Measurements from ENCODE around the gene SYNPO2. TPM values are rescaled to one million over a fixed set of nuclear protein-coding genes. Genes with fewer than 3 reads are reported as not detected.

Gene SYNPO2
- total RNA-seq, 1 donor from 2014 or later: 2.9 TPM

DNA sequence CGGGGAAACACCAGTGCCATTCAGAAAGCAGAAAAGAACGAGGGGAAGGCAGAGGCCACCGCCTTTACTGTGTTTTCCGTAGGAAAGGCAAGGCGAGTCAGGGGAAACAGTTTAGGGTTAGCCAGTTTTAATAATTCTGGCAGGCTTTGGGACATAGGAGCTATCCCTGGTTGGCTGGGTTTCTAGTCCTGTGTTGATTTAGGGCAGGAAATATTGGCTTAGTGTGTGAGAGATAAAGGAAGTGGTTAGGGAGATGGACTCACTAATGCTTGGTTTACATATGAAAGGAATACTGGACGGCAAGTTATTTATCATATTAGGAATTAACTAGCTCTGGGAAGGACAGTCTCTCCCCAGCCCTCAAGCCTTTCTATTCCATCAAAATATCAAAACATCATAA is 53.1 kb downstream of the SYNPO2 start:
- no peak for DNase-seq
- H3K36me3 Mint-ChIP-seq (ENCODE audit: unreplicated experiment): no peaks in the 10 kb centered on the region
- H3K27me3 Mint-ChIP-seq (ENCODE audit: unreplicated experiment): no peaks in the 10 kb centered on the region
- no peak overlapping the region for H3K27ac Mint-ChIP-seq (ENCODE audit: unreplicated experiment)
- H3K4me3 Mint-ChIP-seq (ENCODE audit: unreplicated experiment): no peak overlapping the region
- peaks cover 6% of the 10 kb centered on the region for H3K4me1 Mint-ChIP-seq (ENCODE audit: low read depth, unreplicated experiment)
- no peaks in the 10 kb centered on the region for H3K9me3 Mint-ChIP-seq (ENCODE audit: unreplicated experiment)
- TF ChIP-seq, protein P1, sequence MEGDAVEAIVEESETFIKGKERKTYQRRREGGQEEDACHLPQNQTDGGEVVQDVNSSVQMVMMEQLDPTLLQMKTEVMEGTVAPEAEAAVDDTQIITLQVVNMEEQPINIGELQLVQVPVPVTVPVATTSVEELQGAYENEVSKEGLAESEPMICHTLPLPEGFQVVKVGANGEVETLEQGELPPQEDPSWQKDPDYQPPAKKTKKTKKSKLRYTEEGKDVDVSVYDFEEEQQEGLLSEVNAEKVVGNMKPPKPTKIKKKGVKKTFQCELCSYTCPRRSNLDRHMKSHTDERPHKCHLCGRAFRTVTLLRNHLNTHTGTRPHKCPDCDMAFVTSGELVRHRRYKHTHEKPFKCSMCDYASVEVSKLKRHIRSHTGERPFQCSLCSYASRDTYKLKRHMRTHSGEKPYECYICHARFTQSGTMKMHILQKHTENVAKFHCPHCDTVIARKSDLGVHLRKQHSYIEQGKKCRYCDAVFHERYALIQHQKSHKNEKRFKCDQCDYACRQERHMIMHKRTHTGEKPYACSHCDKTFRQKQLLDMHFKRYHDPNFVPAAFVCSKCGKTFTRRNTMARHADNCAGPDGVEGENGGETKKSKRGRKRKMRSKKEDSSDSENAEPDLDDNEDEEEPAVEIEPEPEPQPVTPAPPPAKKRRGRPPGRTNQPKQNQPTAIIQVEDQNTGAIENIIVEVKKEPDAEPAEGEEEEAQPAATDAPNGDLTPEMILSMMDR (IDR thresholded peaks at IDR 0.05; ENCODE audit: partially characterized antibody, unreplicated experiment): no peak

DNA sequence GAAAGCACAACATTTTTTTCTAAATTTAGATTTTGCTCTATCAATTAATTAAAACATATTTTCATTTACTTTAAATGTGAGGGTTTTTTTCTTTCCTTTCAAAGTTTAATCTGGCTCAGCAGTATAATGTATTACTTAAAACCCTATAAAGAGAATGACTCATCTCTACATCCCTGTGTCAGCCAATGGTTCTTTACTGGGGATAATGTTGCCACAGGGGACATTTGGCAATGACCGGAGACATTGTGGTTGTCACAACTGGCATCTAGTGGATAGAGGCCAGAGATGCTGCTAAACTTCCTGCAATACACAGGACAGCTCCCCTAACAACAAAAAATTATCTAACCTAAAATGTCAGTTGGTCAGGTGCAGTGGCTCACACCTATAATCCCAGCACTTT is 53.8 kb downstream of the SYNPO2 start:
- Mint-ChIP-seq H3K36me3 (ENCODE audit: unreplicated experiment) (no peaks in the 10 kb centered on the region), H3K9me3 (ENCODE audit: unreplicated experiment) (no peaks in the 10 kb centered on the region), H3K4me3 (ENCODE audit: unreplicated experiment) (no peak overlapping the region), H3K4me1 (ENCODE audit: low read depth, unreplicated experiment) (peaks cover under 1% of the 10 kb centered on the region), H3K27me3 (ENCODE audit: unreplicated experiment) (no peaks in the 10 kb centered on the region), H3K27ac (ENCODE audit: unreplicated experiment) (no peak overlapping the region)
- TF ChIP-seq, protein P1 (IDR thresholded peaks at IDR 0.05; ENCODE audit: partially characterized antibody, unreplicated experiment): no peak
- no peak for DNase-seq

DNA sequence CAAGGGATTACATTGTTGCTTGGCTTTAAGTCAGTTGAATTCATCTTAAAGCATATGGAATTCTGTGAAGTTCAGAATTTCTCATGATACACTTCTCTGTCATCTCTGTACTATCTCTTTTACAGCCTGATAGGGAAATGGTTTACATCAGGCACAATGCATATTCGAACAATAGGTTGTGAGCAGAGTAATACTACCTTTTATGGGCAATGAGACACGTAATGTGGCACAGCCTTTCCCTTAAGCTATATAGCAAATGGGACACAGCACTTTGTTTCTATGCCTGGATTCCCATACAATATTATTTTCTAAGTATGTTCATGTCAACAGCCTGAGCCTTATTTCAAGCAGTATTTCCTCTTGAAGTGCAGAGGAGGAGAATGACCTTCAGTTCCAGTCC is 58.4 kb downstream of the SYNPO2 start:
- Mint-ChIP-seq H3K27me3 (ENCODE audit: unreplicated experiment) (no peaks in the 10 kb centered on the region), H3K4me3 (ENCODE audit: unreplicated experiment) (no peak overlapping the region), H3K9me3 (ENCODE audit: unreplicated experiment) (no peaks in the 10 kb centered on the region), H3K27ac (ENCODE audit: unreplicated experiment) (no peak overlapping the region), H3K36me3 (ENCODE audit: unreplicated experiment) (no peaks in the 10 kb centered on the region), H3K4me1 (ENCODE audit: low read depth, unreplicated experiment) (no peaks in the 10 kb centered on the region)
- DNase-seq: no peak
- TF ChIP-seq, protein P1 (IDR thresholded peaks at IDR 0.05; ENCODE audit: partially characterized antibody, unreplicated experiment): no peak

DNA sequence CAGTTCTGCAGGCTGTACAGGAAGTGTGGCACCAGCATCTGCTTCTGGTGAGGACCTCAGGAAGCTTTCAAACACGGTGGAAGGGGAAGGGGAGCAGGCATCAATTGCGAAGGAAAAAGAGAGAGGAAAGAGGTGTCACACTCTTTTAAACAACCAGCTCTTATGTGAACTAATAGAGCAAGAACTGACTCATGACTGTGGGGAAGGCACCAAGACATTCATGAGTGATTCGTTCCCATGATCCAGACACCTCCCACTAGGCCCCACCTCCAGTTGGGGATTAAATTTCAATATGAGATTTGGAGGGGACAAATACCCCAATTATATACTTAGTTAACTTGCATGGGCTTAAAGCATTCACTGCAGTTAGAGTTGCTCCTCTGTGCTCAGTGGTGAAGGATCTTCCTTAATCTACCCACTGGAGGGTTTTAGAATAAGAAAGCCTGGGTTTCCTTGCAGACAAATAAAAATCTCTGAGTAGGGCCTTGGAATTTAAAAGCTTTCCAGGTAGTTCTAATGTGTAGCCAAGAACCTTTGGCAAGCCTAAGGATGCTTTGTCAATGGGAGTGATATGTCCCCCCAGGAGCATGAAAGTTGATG is 60.0 kb downstream of the SYNPO2 start:
- Mint-ChIP-seq H3K4me1 (ENCODE audit: low read depth, unreplicated experiment) (no peaks in the 10 kb centered on the region), H3K4me3 (ENCODE audit: unreplicated experiment) (no peak overlapping the region), H3K27ac (ENCODE audit: unreplicated experiment) (no peak overlapping the region), H3K36me3 (ENCODE audit: unreplicated experiment) (no peaks in the 10 kb centered on the region), H3K27me3 (ENCODE audit: unreplicated experiment) (no peaks in the 10 kb centered on the region), H3K9me3 (ENCODE audit: unreplicated experiment) (no peaks in the 10 kb centered on the region)
- TF ChIP-seq, protein P1 (IDR thresholded peaks at IDR 0.05; ENCODE audit: partially characterized antibody, unreplicated experiment): no peak
- no peak for DNase-seq

DNA sequence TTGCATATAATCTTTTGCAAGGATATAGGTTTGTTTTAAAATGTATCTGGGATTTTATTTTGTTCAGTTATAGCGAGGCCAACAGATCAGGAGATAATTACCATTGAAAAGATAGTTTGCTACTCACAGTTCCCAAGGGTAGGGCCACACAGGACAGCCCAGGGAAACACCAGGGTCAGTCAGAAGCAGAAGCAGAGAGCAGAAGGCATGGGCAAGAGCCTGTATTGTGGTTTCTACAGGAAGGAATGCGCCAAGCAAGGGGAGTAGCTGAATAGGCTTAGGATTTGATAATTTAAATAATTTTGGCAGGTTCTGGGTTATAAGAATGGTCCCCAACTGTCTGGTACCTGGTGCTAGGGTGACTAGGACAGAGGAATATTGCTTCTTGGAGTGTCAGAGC is 61.6 kb downstream of the SYNPO2 start:
- Mint-ChIP-seq H3K27me3 (ENCODE audit: unreplicated experiment) (no peaks in the 10 kb centered on the region), H3K36me3 (ENCODE audit: unreplicated experiment) (no peaks in the 10 kb centered on the region), H3K27ac (ENCODE audit: unreplicated experiment) (no peak overlapping the region), H3K4me1 (ENCODE audit: low read depth, unreplicated experiment) (no peaks in the 10 kb centered on the region), H3K4me3 (ENCODE audit: unreplicated experiment) (no peak overlapping the region), H3K9me3 (ENCODE audit: unreplicated experiment) (no peaks in the 10 kb centered on the region)
- TF ChIP-seq, protein P1 (IDR thresholded peaks at IDR 0.05; ENCODE audit: partially characterized antibody, unreplicated experiment): no peak
- DNase-seq: no peak

All from glutamatergic neuron (in vitro differentiated cells).